Glomerular visceral epithelial cell (primary cell): ENCODE measurements around the gene BABAM2.

Experiments used
- DNase-seq: peaks from one replicate; pipeline ENCODE4 v3.0.0-alpha.2; 2016; ENCODE audit errors: extremely low spot score

BABAM2 gene

DNA sequence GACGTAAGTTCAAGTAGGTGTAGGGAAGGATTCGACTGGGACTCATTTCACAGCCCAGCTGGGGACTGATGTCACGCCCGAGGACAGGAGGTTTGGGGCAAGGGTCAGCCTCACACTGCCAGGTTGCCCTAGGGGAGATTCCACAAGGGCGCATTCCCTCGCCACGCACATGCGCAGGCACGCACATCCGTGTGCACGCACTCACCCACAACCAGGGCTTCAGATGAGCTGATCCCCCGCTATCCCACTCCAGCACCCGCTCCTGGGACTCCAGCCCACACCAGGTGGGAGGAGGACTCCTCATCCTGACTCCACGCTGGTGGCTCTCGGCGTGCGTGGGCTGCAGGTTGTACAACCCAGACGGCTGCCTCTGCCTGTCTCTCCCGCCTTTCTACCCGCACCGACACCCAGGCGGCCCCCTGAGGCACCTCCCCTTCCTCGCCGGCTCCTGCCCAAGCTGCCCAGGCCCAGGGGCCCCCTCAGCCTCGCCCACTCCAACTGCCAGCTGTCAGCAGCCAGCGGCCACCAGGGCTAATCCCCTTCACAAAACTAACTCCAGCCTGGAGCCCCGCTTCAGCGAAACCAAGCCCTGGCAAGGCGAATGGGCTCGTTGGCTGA is 454.3 kb downstream of the BABAM2 start:
- DNase-seq = no peak

GRCh38 chr2:28345619-28346018 is 455.1 kb downstream of the BABAM2 start:
- no peak for DNase-seq

GRCh38 chr2:28346587-28346986 is 456.1 kb downstream of the BABAM2 start:
- no peak for DNase-seq

- no peak for DNase-seq
These were observed 456.7 kb downstream of the BABAM2 start for GRCh38 chr2:28347193-28347592.

DNA sequence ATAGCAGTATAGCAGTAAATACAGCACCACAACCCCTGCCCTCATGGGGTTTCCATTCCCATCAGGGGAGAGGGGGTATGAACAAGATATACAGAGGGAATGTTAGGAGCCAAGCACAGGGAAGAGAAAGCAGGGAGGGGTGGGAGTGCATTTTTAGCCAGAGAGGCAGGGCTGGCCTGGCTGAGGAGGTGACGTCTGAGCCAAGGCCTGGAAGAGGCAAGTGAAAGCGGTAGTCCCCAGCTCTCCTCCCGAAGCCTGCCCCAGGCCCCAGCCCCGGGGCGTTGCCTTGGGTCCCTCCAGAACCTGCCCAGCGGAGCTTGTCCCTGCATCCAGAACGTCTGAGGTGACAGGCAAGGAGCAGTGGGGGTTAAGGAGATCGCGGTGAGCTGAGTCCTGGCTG is 457.1 kb downstream of the BABAM2 start:
- DNase-seq = no peak

GRCh38 chr2:28348149-28348567 is 457.6 kb downstream of the BABAM2 start:
- no peak for DNase-seq

DNA sequence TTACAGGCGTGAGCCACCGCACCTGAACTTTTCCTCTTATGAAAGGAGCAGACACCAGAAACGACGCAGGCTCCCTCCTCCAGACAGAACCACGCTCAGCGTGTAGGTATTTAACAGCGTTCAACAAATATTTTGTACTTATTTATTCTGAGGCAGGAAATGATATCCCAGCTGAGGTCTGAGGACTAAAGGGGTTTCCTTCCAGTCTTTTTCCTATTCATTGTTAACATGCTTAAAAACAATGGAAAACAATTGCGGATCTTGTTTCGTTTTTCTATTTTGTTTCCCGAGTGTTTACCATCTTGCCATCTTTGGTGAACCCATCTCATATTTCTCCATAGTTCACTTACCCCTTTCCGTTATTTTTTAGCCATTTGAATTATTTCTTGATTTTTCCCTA is 458.4 kb downstream of the BABAM2 start:
- DNase-seq = no peak

DNA sequence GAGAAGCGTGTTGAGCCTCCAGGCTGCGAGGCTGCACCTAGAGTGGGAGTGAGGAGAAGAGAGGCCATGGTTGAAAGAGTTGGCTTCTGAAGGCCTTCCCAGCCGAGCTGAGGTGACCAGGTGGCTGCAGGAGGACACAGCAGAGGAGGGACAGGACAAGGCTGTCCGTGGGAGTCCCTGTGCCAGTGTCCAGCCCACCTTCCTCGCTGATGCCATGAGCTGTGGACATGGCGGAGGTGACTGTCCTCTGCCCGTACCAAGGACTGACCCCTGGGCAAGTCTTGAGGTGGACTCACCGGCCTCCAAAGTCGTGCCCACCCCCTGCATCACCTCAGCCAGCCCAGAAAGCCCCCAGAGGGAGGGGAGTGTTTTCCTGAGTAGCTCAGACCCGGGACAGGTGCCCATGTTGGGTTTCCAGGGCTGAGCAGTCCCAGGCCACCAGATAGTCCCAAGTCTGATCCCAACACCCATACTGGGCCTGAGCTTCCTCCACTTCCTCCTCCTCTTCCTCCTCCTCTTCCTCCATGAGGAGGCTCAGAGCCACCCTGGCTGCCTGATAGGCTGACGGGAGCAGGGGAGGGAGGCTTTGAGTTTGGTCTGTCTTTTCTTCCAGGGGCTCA is 459.1 kb downstream of the BABAM2 start:
- DNase-seq = no peak

DNA sequence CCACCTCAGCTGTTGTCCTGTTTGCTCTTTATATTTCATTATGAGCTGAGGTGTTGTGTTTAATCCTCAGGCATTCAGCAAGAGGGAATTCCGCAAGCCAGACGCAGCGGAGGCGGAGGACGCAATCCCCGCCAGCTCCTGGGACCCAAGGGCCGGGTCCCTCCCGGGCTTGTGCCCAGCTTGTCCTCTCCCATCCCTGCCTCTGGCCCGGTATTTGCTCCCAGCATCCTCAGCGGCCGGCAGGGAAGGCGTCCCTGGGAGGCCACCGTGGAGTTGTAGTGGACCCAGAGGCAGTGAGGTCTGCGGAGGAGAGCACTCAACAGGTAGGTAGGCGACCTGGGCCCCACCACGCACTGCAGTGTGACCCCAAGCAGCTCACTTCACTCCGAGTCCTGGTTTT is 459.7 kb downstream of the BABAM2 start:
- no peak for DNase-seq

GRCh38 chr2:28350791-28351285 is 460.3 kb downstream of the BABAM2 start:
- DNase-seq = no peak

- DNase-seq = no peak
These were observed 461.1 kb downstream of the BABAM2 start for GRCh38 chr2:28351621-28352020.

GRCh38 chr2:28352104-28352503 is 461.6 kb downstream of the BABAM2 start:
- no peak for DNase-seq

GRCh38 chr2:28352610-28353195 is 462.2 kb downstream of the BABAM2 start:
- no peak for DNase-seq

- no peak for DNase-seq
These were observed 464.5 kb downstream of the BABAM2 start for GRCh38 chr2:28354920-28355520.

- DNase-seq = peak; percentile 53
These were observed 465.1 kb downstream of the BABAM2 start for GRCh38 chr2:28355521-28356094.

GRCh38 chr2:28356095-28356911 is 465.8 kb downstream of the BABAM2 start:
- peak; percentile 77 for DNase-seq

- peak; percentile 18 for DNase-seq
These were observed 466.5 kb downstream of the BABAM2 start for GRCh38 chr2:28357055-28357454.

GRCh38 chr2:28357948-28358667 is 467.6 kb downstream of the BABAM2 start:
- DNase-seq = no peak

DNA sequence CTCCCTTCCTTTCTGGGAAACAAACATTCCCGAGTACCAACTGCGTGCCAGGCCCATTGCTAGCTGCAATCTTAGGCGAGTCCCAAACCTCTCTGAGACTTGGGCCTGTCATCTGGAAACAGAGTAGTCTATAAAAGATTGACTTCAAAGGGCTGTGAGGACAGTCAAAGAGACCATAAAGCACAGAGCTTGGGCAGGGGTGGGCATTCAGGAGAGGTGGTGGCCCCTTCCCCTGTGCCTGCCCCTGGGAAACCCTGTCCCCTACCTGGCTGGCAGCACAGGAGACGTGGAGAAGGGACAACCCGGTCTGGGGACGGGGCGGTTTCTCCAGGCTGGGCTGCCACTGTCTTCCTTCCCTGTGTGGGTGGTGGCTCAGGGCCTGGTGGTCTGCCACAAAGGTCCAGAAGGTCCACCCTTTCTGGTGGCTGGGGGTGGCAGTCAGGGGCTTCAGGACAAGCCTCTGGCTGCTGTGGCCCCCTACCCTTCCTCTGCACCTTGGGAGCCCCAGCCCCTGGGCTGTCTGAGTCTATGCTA is 468.2 kb downstream of the BABAM2 start:
- DNase-seq = no peak

- peak; percentile 87 for DNase-seq
These were observed 468.9 kb downstream of the BABAM2 start for GRCh38 chr2:28359222-28360057.
